ENCODE results near the gene TGM3. TPM values are rescaled to one million over a fixed set of nuclear protein-coding genes. Genes with fewer than 3 reads are reported as not detected.

The TGM3 gene
- total RNA-seq, 1 experiment from 2014 or later, result 0.11 TPM

DNA sequence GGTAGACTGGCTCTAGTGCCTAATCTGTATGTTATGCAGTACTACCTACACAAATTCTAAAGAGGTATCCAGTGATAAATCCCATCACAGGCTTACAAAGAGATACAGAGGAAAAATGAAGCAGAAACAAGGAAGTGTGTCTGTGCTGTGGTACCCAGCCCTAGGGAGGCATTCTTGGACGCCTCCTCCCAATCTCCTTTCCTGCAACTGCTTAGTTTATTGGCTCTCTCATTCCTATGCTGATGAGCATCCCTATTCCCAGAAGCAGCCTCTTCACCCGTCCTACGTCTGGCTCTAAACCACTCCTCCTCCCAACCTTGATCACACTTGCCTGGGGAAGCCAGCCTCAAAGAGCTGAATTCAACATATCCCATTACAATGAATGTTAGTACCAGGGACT, 50.4 kb downstream of the TGM3 start:
- Mint-ChIP-seq H3K27me3 (ENCODE audit: low read depth) (no peaks in the 10 kb centered on the region), H3K36me3 (no peaks in the 10 kb centered on the region), H3K9me3 (no peaks in the 10 kb centered on the region), H3K4me3 (no peak overlapping the region), H3K27ac (no peak overlapping the region), H3K4me1 (no peaks in the 10 kb centered on the region)
- no peak for DNase-seq (ENCODE audit: low spot score)
- TF ChIP-seq ESRRA (CRISPR knock-in tag; IDR thresholded peaks at IDR 0.05; ENCODE audit: borderline replicate concordance) (no peak), ATF1 (CRISPR knock-in tag; IDR thresholded peaks at IDR 0.05) (no peak), RELA (CRISPR knock-in tag; IDR thresholded peaks at IDR 0.05; ENCODE audit: borderline replicate concordance) (no peak), TEAD1 (CRISPR knock-in tag; IDR thresholded peaks at IDR 0.05) (no peak), SMAD3 (CRISPR knock-in tag; IDR thresholded peaks at IDR 0.05; ENCODE audit: borderline replicate concordance) (no peak), GTF2I (CRISPR knock-in tag; conservative IDR thresholded peaks at IDR 0.05) (no peak), TEAD4 (CRISPR knock-in tag; IDR thresholded peaks at IDR 0.05) (no peak), ZNF219 (CRISPR knock-in tag; IDR thresholded peaks at IDR 0.05; ENCODE audit: borderline replicate concordance) (no peak), IRF2 (CRISPR knock-in tag; IDR thresholded peaks at IDR 0.05; ENCODE audit: borderline replicate concordance, low read depth) (no peak), MXD4 (CRISPR knock-in tag; IDR thresholded peaks at IDR 0.05; ENCODE audit: borderline replicate concordance) (no peak)
- TF ChIP-seq, protein P1, sequence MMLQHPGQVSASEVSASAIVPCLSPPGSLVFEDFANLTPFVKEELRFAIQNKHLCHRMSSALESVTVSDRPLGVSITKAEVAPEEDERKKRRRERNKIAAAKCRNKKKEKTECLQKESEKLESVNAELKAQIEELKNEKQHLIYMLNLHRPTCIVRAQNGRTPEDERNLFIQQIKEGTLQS (CRISPR knock-in tag; conservative IDR thresholded peaks at IDR 0.05), result no peak
- TF ChIP-seq, protein P2, sequence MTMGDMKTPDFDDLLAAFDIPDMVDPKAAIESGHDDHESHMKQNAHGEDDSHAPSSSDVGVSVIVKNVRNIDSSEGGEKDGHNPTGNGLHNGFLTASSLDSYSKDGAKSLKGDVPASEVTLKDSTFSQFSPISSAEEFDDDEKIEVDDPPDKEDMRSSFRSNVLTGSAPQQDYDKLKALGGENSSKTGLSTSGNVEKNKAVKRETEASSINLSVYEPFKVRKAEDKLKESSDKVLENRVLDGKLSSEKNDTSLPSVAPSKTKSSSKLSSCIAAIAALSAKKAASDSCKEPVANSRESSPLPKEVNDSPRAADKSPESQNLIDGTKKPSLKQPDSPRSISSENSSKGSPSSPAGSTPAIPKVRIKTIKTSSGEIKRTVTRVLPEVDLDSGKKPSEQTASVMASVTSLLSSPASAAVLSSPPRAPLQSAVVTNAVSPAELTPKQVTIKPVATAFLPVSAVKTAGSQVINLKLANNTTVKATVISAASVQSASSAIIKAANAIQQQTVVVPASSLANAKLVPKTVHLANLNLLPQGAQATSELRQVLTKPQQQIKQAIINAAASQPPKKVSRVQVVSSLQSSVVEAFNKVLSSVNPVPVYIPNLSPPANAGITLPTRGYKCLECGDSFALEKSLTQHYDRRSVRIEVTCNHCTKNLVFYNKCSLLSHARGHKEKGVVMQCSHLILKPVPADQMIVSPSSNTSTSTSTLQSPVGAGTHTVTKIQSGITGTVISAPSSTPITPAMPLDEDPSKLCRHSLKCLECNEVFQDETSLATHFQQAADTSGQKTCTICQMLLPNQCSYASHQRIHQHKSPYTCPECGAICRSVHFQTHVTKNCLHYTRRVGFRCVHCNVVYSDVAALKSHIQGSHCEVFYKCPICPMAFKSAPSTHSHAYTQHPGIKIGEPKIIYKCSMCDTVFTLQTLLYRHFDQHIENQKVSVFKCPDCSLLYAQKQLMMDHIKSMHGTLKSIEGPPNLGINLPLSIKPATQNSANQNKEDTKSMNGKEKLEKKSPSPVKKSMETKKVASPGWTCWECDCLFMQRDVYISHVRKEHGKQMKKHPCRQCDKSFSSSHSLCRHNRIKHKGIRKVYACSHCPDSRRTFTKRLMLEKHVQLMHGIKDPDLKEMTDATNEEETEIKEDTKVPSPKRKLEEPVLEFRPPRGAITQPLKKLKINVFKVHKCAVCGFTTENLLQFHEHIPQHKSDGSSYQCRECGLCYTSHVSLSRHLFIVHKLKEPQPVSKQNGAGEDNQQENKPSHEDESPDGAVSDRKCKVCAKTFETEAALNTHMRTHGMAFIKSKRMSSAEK (CRISPR knock-in tag; IDR thresholded peaks at IDR 0.05; ENCODE audit: borderline replicate concordance), result no peak
- TF ChIP-seq, protein P3, sequence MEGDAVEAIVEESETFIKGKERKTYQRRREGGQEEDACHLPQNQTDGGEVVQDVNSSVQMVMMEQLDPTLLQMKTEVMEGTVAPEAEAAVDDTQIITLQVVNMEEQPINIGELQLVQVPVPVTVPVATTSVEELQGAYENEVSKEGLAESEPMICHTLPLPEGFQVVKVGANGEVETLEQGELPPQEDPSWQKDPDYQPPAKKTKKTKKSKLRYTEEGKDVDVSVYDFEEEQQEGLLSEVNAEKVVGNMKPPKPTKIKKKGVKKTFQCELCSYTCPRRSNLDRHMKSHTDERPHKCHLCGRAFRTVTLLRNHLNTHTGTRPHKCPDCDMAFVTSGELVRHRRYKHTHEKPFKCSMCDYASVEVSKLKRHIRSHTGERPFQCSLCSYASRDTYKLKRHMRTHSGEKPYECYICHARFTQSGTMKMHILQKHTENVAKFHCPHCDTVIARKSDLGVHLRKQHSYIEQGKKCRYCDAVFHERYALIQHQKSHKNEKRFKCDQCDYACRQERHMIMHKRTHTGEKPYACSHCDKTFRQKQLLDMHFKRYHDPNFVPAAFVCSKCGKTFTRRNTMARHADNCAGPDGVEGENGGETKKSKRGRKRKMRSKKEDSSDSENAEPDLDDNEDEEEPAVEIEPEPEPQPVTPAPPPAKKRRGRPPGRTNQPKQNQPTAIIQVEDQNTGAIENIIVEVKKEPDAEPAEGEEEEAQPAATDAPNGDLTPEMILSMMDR (IDR thresholded peaks at IDR 0.05), result no peak
- TF ChIP-seq, protein P4, sequence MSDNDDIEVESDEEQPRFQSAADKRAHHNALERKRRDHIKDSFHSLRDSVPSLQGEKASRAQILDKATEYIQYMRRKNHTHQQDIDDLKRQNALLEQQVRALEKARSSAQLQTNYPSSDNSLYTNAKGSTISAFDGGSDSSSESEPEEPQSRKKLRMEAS (CRISPR knock-in tag; IDR thresholded peaks at IDR 0.05), result no peak
- TF ChIP-seq, protein P5, sequence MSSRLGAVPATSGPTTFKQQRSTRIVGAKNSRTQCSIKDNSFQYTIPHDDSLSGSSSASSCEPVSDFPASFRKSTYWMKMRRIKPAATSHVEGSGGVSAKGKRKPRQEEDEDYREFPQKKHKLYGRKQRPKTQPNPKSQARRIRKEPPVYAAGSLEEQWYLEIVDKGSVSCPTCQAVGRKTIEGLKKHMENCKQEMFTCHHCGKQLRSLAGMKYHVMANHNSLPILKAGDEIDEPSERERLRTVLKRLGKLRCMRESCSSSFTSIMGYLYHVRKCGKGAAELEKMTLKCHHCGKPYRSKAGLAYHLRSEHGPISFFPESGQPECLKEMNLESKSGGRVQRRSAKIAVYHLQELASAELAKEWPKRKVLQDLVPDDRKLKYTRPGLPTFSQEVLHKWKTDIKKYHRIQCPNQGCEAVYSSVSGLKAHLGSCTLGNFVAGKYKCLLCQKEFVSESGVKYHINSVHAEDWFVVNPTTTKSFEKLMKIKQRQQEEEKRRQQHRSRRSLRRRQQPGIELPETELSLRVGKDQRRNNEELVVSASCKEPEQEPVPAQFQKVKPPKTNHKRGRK (CRISPR knock-in tag; IDR thresholded peaks at IDR 0.05; ENCODE audit: borderline replicate concordance), result no peak
- ChIA-PET CTCF (interaction anchor here (0.5 to 1.5 kb wide), 3 partner anchors 69 to 141 kb away, joined by 4 to 10 read pairs (median 5); no protein-coding TSS in a partner anchor), POLR2A (no interaction called here)
- ATAC-seq, result no peak

DNA sequence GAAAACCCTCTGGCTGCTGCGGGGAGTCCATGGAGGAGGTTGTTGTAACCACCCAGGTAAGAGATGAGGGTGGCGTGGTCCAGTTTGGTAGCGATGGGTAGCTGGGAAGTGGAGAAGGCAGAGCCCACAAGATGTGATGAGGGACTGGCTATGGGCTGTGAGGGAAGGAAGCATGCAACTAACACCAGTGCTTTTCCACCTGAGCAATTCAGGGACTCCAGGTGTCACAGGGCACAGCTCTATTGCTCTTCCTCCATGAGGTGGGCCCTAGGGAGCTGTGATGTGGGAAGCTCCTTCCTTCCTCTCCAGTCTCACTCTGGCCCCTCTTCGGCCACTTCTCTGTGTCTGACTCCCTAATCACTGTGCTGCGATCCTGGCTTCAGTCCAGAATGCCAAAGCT, 52.5 kb downstream of the TGM3 start:
- no peak for DNase-seq (ENCODE audit: low spot score)
- peaks cover 8% of the 10 kb centered on the region for H3K4me1 Mint-ChIP-seq
- TF ChIP-seq ZNF138 (CRISPR knock-in tag; conservative IDR thresholded peaks at IDR 0.05), result no peak
- TF ChIP-seq RELA (CRISPR knock-in tag; IDR thresholded peaks at IDR 0.05; ENCODE audit: borderline replicate concordance), result no peak
- TF ChIP-seq, protein P6, sequence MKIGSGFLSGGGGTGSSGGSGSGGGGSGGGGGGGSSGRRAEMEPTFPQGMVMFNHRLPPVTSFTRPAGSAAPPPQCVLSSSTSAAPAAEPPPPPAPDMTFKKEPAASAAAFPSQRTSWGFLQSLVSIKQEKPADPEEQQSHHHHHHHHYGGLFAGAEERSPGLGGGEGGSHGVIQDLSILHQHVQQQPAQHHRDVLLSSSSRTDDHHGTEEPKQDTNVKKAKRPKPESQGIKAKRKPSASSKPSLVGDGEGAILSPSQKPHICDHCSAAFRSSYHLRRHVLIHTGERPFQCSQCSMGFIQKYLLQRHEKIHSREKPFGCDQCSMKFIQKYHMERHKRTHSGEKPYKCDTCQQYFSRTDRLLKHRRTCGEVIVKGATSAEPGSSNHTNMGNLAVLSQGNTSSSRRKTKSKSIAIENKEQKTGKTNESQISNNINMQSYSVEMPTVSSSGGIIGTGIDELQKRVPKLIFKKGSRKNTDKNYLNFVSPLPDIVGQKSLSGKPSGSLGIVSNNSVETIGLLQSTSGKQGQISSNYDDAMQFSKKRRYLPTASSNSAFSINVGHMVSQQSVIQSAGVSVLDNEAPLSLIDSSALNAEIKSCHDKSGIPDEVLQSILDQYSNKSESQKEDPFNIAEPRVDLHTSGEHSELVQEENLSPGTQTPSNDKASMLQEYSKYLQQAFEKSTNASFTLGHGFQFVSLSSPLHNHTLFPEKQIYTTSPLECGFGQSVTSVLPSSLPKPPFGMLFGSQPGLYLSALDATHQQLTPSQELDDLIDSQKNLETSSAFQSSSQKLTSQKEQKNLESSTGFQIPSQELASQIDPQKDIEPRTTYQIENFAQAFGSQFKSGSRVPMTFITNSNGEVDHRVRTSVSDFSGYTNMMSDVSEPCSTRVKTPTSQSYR (CRISPR knock-in tag; IDR thresholded peaks at IDR 0.05), result no peak
- TF ChIP-seq MXD4 (CRISPR knock-in tag; IDR thresholded peaks at IDR 0.05; ENCODE audit: borderline replicate concordance), result no peak
- TF ChIP-seq, protein P7, sequence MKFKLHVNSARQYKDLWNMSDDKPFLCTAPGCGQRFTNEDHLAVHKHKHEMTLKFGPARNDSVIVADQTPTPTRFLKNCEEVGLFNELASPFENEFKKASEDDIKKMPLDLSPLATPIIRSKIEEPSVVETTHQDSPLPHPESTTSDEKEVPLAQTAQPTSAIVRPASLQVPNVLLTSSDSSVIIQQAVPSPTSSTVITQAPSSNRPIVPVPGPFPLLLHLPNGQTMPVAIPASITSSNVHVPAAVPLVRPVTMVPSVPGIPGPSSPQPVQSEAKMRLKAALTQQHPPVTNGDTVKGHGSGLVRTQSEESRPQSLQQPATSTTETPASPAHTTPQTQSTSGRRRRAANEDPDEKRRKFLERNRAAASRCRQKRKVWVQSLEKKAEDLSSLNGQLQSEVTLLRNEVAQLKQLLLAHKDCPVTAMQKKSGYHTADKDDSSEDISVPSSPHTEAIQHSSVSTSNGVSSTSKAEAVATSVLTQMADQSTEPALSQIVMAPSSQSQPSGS (CRISPR knock-in tag; IDR thresholded peaks at IDR 0.05; ENCODE audit: borderline replicate concordance, low read depth), result no peak
- TF ChIP-seq, protein P8, sequence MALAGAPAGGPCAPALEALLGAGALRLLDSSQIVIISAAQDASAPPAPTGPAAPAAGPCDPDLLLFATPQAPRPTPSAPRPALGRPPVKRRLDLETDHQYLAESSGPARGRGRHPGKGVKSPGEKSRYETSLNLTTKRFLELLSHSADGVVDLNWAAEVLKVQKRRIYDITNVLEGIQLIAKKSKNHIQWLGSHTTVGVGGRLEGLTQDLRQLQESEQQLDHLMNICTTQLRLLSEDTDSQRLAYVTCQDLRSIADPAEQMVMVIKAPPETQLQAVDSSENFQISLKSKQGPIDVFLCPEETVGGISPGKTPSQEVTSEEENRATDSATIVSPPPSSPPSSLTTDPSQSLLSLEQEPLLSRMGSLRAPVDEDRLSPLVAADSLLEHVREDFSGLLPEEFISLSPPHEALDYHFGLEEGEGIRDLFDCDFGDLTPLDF (CRISPR knock-in tag; IDR thresholded peaks at IDR 0.05), result no peak
- TF ChIP-seq GRHL2 (CRISPR knock-in tag; IDR thresholded peaks at IDR 0.05; ENCODE audit: insufficient replicate concordance, severe bottlenecking), result no peak
- TF ChIP-seq NR1H2 (CRISPR knock-in tag; IDR thresholded peaks at IDR 0.05), result no peak
- H3K27me3 Mint-ChIP-seq (ENCODE audit: low read depth), result no peaks in the 10 kb centered on the region; the same call in 1 of the 2 replicates
- no peak for ATAC-seq
- no peak overlapping the region for H3K27ac Mint-ChIP-seq
- no peaks in the 10 kb centered on the region for H3K9me3 Mint-ChIP-seq
- CTCF ChIA-PET, result interaction anchor here (0.7 to 1.6 kb wide), 5 partner anchors 8 to 141 kb away, joined by 3 to 9 read pairs (median 4); no protein-coding TSS in a partner anchor
- no peak overlapping the region for H3K4me3 Mint-ChIP-seq
- no peaks in the 10 kb centered on the region for H3K36me3 Mint-ChIP-seq
- POLR2A ChIA-PET, result no interaction called here
